ENCODE results near the gene MMP20. TPM values are rescaled to one million over a fixed set of nuclear protein-coding genes. Genes with fewer than 3 reads are reported as not detected.

MMP20 gene
- total and polyA plus RNA-seq, 2 experiments from 2014 or later: not detected

DNA sequence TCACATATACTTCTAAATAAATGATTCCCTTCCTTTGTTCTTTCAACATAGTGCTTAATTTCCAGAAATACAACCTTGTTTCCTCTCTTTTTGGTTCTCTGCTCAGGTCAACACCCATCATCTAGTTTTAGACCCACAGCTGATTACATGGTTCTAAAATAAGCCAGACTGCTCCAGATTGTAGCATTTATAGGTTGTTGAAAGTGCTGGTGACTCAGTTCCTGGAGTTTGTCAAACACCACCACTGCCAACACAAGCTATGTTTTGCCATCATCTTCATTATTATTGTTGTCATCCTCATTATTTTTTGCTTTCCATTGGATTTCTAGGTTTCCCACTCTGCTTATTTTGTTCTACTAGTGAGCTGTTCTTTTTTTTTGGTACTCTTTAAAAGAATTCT, 22.3 kb upstream of the MMP20 start:
- H3K9me2 ChIP-seq (ENCODE audit: insufficient read depth): no peaks in the 10 kb centered on the region
- H3F3A ChIP-seq (replicated peaks; ENCODE audit: low read depth): no peaks in the 10 kb centered on the region
- H3K27me3 ChIP-seq (ENCODE audit: insufficient read depth): no peaks in the 10 kb centered on the region
- no peaks in the 10 kb centered on the region for H3K79me2 ChIP-seq (replicated peaks; ENCODE audit: insufficient read depth)
- no peak overlapping the region for H3K4me3 ChIP-seq
- no peaks in the 10 kb centered on the region for H3K4me1 Mint-ChIP-seq
- no peak overlapping the region for H3K4me3 Mint-ChIP-seq
- H3K4me1 ChIP-seq (ENCODE audit: insufficient read depth): no peaks in the 10 kb centered on the region
- H3K27me3 Mint-ChIP-seq (ENCODE audit: insufficient read depth, low read depth, poor library complexity): peaks cover 2% of the 10 kb centered on the region
- no peak for DNase-seq (ENCODE audit: low spot score)
- no peak overlapping the region for H3K4me2 ChIP-seq
- no peak overlapping the region for H3K27ac ChIP-seq (ENCODE audit: low read depth)
- no peaks in the 10 kb centered on the region for H4K20me1 ChIP-seq (replicated peaks; ENCODE audit: insufficient read depth)
- H3K36me3 Mint-ChIP-seq (ENCODE audit: low read depth): no peaks in the 10 kb centered on the region; the same call in 2 of the 3 replicates
- no peak overlapping the region for H2AFZ ChIP-seq
- peaks cover 2% of the 10 kb centered on the region; the same call in 2 of the 3 replicates for H3K9me3 Mint-ChIP-seq
- no peak for ATAC-seq
- TF ChIP-seq, protein P1, sequence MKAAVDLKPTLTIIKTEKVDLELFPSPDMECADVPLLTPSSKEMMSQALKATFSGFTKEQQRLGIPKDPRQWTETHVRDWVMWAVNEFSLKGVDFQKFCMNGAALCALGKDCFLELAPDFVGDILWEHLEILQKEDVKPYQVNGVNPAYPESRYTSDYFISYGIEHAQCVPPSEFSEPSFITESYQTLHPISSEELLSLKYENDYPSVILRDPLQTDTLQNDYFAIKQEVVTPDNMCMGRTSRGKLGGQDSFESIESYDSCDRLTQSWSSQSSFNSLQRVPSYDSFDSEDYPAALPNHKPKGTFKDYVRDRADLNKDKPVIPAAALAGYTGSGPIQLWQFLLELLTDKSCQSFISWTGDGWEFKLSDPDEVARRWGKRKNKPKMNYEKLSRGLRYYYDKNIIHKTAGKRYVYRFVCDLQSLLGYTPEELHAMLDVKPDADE (IDR thresholded peaks at IDR 0.05): no peak
- TF ChIP-seq EZH2phosphoT487 (IDR thresholded peaks at IDR 0.05; ENCODE audit: unreplicated experiment): no peak
- TF ChIP-seq ZNF331 (CRISPR knock-in tag; IDR thresholded peaks at IDR 0.05; ENCODE audit: low read depth): no peak
- TF ChIP-seq, protein P2, sequence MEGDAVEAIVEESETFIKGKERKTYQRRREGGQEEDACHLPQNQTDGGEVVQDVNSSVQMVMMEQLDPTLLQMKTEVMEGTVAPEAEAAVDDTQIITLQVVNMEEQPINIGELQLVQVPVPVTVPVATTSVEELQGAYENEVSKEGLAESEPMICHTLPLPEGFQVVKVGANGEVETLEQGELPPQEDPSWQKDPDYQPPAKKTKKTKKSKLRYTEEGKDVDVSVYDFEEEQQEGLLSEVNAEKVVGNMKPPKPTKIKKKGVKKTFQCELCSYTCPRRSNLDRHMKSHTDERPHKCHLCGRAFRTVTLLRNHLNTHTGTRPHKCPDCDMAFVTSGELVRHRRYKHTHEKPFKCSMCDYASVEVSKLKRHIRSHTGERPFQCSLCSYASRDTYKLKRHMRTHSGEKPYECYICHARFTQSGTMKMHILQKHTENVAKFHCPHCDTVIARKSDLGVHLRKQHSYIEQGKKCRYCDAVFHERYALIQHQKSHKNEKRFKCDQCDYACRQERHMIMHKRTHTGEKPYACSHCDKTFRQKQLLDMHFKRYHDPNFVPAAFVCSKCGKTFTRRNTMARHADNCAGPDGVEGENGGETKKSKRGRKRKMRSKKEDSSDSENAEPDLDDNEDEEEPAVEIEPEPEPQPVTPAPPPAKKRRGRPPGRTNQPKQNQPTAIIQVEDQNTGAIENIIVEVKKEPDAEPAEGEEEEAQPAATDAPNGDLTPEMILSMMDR (conservative IDR thresholded peaks at IDR 0.05; ENCODE audit: low read depth in 2 of 2): no peak
- TF ChIP-seq, protein P3, sequence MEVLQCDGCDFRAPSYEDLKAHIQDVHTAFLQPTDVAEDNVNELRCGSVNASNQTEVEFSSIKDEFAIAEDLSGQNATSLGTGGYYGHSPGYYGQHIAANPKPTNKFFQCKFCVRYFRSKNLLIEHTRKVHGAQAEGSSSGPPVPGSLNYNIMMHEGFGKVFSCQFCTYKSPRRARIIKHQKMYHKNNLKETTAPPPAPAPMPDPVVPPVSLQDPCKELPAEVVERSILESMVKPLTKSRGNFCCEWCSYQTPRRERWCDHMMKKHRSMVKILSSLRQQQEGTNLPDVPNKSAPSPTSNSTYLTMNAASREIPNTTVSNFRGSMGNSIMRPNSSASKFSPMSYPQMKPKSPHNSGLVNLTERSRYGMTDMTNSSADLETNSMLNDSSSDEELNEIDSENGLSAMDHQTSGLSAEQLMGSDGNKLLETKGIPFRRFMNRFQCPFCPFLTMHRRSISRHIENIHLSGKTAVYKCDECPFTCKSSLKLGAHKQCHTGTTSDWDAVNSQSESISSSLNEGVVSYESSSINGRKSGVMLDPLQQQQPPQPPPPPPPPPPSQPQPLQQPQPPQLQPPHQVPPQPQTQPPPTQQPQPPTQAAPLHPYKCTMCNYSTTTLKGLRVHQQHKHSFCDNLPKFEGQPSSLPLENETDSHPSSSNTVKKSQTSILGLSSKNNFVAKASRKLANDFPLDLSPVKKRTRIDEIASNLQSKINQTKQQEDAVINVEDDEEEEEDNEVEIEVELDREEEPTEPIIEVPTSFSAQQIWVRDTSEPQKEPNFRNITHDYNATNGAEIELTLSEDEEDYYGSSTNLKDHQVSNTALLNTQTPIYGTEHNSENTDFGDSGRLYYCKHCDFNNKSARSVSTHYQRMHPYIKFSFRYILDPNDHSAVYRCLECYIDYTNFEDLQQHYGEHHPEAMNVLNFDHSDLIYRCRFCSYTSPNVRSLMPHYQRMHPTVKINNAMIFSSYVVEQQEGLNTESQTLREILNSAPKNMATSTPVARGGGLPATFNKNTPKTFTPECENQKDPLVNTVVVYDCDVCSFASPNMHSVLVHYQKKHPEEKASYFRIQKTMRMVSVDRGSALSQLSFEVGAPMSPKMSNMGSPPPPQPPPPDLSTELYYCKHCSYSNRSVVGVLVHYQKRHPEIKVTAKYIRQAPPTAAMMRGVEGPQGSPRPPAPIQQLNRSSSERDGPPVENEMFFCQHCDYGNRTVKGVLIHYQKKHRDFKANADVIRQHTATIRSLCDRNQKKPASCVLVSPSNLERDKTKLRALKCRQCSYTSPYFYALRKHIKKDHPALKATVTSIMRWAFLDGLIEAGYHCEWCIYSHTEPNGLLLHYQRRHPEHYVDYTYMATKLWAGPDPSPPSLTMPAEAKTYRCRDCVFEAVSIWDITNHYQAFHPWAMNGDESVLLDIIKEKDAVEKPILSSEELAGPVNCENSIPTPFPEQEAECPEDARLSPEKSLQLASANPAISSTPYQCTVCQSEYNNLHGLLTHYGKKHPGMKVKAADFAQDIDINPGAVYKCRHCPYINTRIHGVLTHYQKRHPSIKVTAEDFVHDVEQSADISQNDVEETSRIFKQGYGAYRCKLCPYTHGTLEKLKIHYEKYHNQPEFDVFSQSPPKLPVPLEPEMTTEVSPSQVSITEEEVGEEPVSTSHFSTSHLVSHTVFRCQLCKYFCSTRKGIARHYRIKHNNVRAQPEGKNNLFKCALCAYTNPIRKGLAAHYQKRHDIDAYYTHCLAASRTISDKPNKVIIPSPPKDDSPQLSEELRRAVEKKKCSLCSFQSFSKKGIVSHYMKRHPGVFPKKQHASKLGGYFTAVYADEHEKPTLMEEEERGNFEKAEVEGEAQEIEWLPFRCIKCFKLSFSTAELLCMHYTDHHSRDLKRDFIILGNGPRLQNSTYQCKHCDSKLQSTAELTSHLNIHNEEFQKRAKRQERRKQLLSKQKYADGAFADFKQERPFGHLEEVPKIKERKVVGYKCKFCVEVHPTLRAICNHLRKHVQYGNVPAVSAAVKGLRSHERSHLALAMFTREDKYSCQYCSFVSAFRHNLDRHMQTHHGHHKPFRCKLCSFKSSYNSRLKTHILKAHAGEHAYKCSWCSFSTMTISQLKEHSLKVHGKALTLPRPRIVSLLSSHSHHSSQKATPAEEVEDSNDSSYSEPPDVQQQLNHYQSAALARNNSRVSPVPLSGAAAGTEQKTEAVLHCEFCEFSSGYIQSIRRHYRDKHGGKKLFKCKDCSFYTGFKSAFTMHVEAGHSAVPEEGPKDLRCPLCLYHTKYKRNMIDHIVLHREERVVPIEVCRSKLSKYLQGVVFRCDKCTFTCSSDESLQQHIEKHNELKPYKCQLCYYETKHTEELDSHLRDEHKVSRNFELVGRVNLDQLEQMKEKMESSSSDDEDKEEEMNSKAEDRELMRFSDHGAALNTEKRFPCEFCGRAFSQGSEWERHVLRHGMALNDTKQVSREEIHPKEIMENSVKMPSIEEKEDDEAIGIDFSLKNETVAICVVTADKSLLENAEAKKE (CRISPR knock-in tag; IDR thresholded peaks at IDR 0.05): no peak
- TF ChIP-seq EZH2 (IDR thresholded peaks at IDR 0.05; ENCODE audit: low read depth, unreplicated experiment): no peak
- no peak for TF ChIP-seq STAT1 (IDR thresholded peaks at IDR 0.05; ENCODE audit: unreplicated experiment)
- no peak for TF ChIP-seq NANOG (IDR thresholded peaks at IDR 0.05; ENCODE audit: borderline replicate concordance)
- no peak for TF ChIP-seq POLR2AphosphoS5 (IDR thresholded peaks at IDR 0.05; ENCODE audit: low read depth)
- TF ChIP-seq, protein P4, sequence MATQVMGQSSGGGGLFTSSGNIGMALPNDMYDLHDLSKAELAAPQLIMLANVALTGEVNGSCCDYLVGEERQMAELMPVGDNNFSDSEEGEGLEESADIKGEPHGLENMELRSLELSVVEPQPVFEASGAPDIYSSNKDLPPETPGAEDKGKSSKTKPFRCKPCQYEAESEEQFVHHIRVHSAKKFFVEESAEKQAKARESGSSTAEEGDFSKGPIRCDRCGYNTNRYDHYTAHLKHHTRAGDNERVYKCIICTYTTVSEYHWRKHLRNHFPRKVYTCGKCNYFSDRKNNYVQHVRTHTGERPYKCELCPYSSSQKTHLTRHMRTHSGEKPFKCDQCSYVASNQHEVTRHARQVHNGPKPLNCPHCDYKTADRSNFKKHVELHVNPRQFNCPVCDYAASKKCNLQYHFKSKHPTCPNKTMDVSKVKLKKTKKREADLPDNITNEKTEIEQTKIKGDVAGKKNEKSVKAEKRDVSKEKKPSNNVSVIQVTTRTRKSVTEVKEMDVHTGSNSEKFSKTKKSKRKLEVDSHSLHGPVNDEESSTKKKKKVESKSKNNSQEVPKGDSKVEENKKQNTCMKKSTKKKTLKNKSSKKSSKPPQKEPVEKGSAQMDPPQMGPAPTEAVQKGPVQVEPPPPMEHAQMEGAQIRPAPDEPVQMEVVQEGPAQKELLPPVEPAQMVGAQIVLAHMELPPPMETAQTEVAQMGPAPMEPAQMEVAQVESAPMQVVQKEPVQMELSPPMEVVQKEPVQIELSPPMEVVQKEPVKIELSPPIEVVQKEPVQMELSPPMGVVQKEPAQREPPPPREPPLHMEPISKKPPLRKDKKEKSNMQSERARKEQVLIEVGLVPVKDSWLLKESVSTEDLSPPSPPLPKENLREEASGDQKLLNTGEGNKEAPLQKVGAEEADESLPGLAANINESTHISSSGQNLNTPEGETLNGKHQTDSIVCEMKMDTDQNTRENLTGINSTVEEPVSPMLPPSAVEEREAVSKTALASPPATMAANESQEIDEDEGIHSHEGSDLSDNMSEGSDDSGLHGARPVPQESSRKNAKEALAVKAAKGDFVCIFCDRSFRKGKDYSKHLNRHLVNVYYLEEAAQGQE (IDR thresholded peaks at IDR 0.05; ENCODE audit: unreplicated experiment): no peak
- TF ChIP-seq CREB1 (CRISPR knock-in tag; IDR thresholded peaks at IDR 0.05; ENCODE audit: low read depth): no peak
- TF ChIP-seq JUNB (IDR thresholded peaks at IDR 0.05; ENCODE audit: unreplicated experiment): no peak
- TF ChIP-seq ZNF114 (CRISPR knock-in tag; IDR thresholded peaks at IDR 0.05): no peak
- H3K27ac Mint-ChIP-seq: no peak overlapping the region
- no peaks in the 10 kb centered on the region for H3K36me3 ChIP-seq (ENCODE audit: insufficient read depth)
